H1 (cell line): ENCODE results near the gene INVS. TPM values are rescaled to one million over a fixed set of nuclear protein-coding genes. Genes with fewer than 3 reads are reported as not detected.

ENCODE experiments used
- EZH2 ChIP-seq: fragments of 200-600 bp; sonication (generic); IDR thresholded peaks from 2 replicates; pipeline ENCODE4 v1.7.1; 2012; ENCODE audit warnings: low read depth, mild to moderate bottlenecking, moderate library complexity, low read length, inconsistent platforms; ENCODE audit not compliant: severe bottlenecking
- polyA plus RNA-seq, 7 experiments: library from polyadenylated mRNA; depleted of rRNA in 3 of 7; stranded (reverse) in 5 of 7; unstranded in 2 of 7; fragments of >200 nt in 5 of 7; fragments of 200-250 nt in 2 of 7; gene quantifications; 1 replicate in 5 of 7; 2 replicates in 1 of 7; 4 replicates in 1 of 7; pipeline versions ENCODE4 v1.2.1 to v1.2.3, GENCODE V29; 2011 to 2013; ENCODE audit warnings: missing spikeins in 2 of 7, mixed read lengths in 2 of 7
- total RNA-seq: library from RNA; stranded (reverse); fragmentation: NEBNext Ultra II Directional; extraction: Animal tissue kit (Norgen Biotek cat#: 25700); gene quantifications from 2 replicates; pipeline ENCODE4 v1.2.1, GENCODE V29; 2021
- TF ChIP-seq, protein P1 (sequence below): fragments of 300-600 bp; sonication (generic); IDR thresholded peaks from 2 replicates; pipeline ENCODE4 v1.7.1; 2012; ENCODE audit warnings: low read length, moderate library complexity, mild to moderate bottlenecking, inconsistent platforms; ENCODE audit not compliant: insufficient replicate concordance

Gene INVS
- total and polyA plus RNA-seq, 2 of the 8 experiments (the other 6 are each of a cell fraction or from before 2014, with no cell fraction given), result 4.1 to 6.9 TPM

DNA sequence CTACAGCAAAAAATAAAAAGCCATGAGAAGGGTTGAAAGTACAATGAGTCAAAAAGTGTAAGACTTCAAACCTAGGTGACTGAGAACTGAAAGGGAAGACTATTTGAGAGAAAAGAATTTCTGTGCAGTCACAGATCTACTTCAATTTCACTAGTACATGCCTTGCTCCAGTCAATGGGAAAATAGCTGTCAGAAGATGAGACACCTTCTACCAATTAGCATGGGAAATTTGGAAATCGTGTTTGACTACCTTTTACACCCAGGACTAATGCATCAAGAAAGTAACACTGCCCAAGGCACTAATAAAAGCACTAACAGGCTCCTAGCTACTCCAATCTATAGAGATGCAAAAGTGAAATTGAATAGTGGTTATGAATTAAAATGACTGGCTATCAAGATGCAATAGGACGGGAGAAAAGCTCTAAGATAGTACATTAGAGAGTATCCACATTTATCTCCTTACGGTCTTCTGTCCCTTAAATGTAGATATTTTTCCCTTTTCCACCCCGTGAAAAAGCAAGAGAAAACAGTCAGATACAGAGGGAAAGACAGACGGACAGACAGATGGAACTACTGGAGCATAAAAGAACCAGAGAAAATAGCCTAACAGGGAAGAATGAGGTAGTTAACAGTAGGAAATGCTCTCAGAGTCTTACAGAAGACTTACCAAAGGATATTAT is 15.5 kb upstream of the INVS start (continued):
- TF ChIP-seq, protein P1, sequence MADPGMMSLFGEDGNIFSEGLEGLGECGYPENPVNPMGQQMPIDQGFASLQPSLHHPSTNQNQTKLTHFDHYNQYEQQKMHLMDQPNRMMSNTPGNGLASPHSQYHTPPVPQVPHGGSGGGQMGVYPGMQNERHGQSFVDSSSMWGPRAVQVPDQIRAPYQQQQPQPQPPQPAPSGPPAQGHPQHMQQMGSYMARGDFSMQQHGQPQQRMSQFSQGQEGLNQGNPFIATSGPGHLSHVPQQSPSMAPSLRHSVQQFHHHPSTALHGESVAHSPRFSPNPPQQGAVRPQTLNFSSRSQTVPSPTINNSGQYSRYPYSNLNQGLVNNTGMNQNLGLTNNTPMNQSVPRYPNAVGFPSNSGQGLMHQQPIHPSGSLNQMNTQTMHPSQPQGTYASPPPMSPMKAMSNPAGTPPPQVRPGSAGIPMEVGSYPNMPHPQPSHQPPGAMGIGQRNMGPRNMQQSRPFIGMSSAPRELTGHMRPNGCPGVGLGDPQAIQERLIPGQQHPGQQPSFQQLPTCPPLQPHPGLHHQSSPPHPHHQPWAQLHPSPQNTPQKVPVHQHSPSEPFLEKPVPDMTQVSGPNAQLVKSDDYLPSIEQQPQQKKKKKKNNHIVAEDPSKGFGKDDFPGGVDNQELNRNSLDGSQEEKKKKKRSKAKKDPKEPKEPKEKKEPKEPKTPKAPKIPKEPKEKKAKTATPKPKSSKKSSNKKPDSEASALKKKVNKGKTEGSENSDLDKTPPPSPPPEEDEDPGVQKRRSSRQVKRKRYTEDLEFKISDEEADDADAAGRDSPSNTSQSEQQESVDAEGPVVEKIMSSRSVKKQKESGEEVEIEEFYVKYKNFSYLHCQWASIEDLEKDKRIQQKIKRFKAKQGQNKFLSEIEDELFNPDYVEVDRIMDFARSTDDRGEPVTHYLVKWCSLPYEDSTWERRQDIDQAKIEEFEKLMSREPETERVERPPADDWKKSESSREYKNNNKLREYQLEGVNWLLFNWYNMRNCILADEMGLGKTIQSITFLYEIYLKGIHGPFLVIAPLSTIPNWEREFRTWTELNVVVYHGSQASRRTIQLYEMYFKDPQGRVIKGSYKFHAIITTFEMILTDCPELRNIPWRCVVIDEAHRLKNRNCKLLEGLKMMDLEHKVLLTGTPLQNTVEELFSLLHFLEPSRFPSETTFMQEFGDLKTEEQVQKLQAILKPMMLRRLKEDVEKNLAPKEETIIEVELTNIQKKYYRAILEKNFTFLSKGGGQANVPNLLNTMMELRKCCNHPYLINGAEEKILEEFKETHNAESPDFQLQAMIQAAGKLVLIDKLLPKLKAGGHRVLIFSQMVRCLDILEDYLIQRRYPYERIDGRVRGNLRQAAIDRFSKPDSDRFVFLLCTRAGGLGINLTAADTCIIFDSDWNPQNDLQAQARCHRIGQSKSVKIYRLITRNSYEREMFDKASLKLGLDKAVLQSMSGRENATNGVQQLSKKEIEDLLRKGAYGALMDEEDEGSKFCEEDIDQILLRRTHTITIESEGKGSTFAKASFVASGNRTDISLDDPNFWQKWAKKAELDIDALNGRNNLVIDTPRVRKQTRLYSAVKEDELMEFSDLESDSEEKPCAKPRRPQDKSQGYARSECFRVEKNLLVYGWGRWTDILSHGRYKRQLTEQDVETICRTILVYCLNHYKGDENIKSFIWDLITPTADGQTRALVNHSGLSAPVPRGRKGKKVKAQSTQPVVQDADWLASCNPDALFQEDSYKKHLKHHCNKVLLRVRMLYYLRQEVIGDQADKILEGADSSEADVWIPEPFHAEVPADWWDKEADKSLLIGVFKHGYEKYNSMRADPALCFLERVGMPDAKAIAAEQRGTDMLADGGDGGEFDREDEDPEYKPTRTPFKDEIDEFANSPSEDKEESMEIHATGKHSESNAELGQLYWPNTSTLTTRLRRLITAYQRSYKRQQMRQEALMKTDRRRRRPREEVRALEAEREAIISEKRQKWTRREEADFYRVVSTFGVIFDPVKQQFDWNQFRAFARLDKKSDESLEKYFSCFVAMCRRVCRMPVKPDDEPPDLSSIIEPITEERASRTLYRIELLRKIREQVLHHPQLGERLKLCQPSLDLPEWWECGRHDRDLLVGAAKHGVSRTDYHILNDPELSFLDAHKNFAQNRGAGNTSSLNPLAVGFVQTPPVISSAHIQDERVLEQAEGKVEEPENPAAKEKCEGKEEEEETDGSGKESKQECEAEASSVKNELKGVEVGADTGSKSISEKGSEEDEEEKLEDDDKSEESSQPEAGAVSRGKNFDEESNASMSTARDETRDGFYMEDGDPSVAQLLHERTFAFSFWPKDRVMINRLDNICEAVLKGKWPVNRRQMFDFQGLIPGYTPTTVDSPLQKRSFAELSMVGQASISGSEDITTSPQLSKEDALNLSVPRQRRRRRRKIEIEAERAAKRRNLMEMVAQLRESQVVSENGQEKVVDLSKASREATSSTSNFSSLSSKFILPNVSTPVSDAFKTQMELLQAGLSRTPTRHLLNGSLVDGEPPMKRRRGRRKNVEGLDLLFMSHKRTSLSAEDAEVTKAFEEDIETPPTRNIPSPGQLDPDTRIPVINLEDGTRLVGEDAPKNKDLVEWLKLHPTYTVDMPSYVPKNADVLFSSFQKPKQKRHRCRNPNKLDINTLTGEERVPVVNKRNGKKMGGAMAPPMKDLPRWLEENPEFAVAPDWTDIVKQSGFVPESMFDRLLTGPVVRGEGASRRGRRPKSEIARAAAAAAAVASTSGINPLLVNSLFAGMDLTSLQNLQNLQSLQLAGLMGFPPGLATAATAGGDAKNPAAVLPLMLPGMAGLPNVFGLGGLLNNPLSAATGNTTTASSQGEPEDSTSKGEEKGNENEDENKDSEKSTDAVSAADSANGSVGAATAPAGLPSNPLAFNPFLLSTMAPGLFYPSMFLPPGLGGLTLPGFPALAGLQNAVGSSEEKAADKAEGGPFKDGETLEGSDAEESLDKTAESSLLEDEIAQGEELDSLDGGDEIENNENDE, result no peak
- TF ChIP-seq EZH2, result no peak
